Vagina (tissue), 2 donors: ENCODE measurements around the gene HHLA2.

ENCODE experiments used
- CTCF ChIP-seq, 3 experiments: fragments of 450-650 bp in 2 of 3; fragments of 200-600 bp in 1 of 3; sonication (generic) in 1 of 3; IDR thresholded peaks; one replicate each; pipeline ENCODE4 v1.5.1; 2017 to 2019; ENCODE audit warnings: antibody characterized with exemption in 3 of 3, mild to moderate bottlenecking in 2 of 3, moderate library complexity in 2 of 3
- POLR2AphosphoS5 ChIP-seq, 2 donors: sonication (generic); formaldehyde crosslinking; IDR thresholded peaks; one replicate each; pipeline ENCODE4 v1.9.0; 2017; ENCODE audit warnings: antibody characterized with exemption in 2 of 2, mild to moderate bottlenecking in 2 of 2, low read depth in 1 of 2; ENCODE audit not compliant: insufficient read depth in 1 of 2

DNA sequence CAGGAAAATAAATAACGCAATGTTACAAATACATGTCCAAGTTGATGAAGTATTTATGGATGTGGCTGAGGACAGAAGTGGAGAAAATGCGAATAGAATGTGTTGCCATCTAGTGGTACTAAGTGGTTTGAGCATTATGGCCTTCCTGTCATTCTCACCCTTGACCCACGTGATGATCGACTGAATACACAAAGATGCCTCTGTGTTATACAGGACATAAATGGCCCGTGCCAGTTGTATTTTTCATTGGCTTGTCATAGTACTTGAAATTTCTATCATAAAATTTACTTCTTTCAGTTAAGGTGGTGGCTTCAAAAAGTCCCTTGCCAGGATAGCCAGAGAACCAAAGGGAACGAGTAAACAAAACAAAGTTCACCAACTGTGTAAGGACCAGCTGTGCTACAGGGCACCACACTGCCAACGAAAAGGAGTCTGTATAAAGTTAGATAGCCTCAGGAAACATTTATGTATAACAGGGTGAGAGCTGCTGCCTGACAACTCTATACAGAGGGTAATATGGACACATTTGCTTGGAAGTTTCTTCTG, 110.4 kb downstream of the HHLA2 start:
- TF ChIP-seq POLR2AphosphoS5 (IDR thresholded peaks at IDR 0.05; ENCODE audit: insufficient read depth in 1 of 2, low read depth in 1 of 2) (peak in 1 of 2 donors; percentile 56), CTCF (IDR thresholded peaks at IDR 0.05) (peak in 1 of 3 experiments; percentile 18)
